ENCODE data around the gene CFP. TPM values are rescaled to one million over a fixed set of nuclear protein-coding genes. Genes with fewer than 3 reads are reported as not detected.

CFP gene
- polyA plus RNA-seq, 1 donor: 1.2 TPM

DNA sequence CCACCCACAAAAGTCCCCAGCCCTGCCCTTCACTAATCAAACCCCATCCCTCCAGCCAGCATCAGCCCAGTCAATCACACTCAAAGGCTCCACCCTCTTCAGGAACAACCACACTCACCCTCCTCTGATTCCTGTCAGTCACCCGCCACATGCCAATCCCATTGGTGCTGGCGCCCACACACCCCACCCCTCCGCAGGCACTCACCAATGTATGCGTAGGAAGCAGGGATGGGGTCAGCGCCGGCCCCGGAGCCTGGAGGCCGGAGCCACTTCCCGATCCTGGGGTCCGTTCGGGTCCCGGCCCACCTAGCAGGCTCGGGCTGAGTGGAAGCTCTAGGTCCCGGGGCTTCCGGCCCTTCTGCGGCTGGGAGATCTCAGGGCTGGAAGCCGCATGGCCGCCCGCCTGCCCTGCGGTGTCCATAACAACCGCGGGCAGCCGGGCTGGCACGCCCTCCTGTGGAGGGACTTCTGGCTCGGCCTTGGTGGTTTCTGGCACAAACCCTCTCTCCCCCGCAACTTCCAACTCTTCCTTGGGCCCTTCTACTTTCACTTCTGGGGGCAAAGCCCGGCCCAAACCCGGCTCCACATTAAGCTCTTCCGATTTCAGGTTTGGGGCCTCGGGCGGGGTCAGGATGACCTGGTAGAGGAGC is 7.9 kb upstream of the CFP start:
- DNase-seq: no peak

- no peak for DNase-seq
Measured at GRCh38 chrX:47634871-47635575, 5.3 kb upstream of the CFP start.

- DNase-seq: no peak
Measured at GRCh38 chrX:47633689-47634590, 4.2 kb upstream of the CFP start.

GRCh38 chrX:47632666-47633065 is 2.9 kb upstream of the CFP start:
- no peak for DNase-seq

GRCh38 chrX:47631676-47632075 is 1.9 kb upstream of the CFP start:
- DNase-seq: no peak

GRCh38 chrX:47628982-47629381 is 748 bp downstream of the CFP start:
- no peak for DNase-seq

DNA sequence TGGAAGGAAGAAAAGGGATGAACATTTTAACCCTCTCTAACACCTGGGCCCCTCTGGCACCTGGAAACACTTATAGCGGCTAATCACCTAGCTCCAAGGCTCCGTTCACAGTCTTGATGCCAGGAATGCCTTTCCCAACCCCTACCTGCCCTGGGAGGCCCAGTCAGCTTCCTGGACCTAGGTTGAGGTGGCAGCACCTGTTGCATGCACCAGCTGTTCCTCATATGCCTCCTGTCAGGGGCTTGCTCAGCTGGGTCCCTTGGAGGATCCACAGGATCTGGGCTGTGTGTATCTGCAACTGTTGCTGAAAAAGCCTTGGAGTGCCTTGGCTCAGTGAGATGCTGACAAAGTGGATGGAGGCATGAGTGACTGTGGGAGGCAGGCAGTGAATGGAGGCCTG is 4.4 kb downstream of the CFP start:
- no peak for DNase-seq

GRCh38 chrX:47623540-47624027 is 6.1 kb downstream of the CFP start:
- peak; percentile 47 for DNase-seq

- no peak for DNase-seq
Measured at GRCh38 chrX:47621851-47622250, 7.9 kb downstream of the CFP start.

DNA sequence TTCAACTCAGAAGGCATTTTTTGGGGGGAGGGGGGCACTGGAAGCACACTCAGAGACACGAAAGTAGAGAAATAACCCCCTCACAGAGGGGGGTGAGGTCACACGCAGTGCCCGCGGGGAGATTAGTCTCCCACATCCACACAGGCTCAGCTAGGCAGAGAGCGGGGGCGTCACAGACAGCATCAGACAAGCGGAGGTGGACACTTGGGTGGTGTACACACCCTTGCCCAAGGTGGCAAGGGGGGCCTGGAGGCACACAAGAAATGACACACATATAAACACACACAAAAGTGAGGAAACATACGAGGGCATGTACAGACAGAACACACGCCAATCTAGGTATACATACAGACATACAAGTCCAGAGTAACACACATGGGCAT is 9.4 kb downstream of the CFP start:
- DNase-seq: no peak

DNA sequence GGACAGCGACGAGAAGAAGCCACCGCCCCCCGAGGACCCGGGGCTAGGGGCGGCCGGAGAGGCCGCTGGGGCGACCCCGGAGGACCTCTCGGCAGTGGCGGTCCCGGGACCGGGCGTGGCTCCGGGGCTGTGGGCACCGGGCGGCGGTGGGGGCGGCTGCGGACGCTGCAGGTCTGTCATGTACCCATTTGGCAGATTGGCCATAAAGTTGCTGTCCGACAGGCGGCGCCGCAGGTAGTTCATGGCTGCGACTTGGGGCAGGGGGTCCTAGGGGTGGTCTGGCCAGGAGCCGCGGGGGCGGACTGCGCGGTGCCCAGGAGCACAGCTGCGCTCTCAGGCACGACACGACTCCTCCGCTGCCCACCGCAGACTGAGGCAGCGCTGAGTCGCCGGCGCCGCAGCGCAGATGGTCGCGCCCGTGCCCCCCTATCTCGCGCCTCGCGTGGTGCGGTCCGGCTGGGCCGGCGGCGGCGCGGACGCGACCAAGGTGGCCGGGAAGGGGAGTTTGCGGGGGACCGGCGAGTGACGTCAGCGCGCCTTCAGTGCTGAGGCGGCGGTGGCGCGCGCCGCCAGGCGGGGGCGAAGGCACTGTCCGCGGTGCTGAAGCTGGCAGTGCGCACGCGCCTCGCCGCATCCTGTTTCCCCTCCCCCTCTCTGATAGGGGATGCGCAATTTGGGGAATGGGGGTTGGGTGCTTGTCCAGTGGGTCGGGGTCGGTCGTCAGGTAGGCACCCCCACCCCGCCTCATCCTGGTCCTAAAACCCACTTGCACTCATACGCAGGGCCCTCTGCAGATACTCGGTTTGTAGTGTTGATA is 10.0 kb downstream of the CFP start, which contains the start of gene SYN1:
SYN1 (minus strand) TSS at position 372 of the 817 bp plus-strand sequence; CDS start at position 243, 129 bp downstream.
- peak; percentile 85 for DNase-seq

- no peak for DNase-seq
Measured at GRCh38 chrX:47618923-47619485, 10.7 kb downstream of the CFP start.

DNA sequence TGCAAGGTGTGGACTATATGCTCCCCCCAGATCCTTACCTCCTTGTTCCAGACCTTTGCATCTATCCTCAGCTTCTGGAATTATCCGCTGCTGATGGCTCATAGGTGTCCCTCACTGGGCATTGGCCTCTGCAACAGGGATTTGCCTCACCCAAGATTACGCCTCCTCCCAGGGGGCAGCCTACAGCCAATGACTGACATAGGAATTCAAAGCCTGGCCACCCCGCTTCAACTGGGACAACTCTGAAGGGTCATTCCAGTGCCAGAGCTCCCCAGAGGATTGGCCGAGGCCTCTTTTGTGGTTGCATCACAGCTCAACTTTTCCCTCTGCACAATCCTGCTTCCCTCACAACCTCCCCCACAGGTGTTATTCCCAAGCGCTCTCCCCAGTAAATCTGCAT is 15.1 kb downstream of the CFP start:
- DNase-seq: no peak

DNA sequence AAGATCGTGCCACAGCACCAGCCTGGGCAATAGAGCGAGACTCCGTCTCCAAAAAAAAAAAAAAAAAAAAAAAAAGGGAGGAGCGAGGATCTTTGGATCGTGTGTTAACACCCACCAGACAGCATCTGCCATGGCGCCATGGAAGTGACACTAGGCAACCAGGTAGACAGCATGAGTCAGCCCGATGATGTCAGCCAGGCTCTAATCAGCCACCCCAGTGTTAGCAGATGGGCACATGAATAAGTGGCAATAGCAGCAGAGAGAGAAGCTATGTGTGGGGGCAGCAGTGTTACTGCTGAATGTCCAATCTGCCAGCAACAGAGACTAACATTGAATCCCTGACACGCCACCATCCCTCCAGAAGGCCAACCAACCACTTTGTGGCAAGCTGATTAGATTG is 16.6 kb downstream of the CFP start:
- DNase-seq: no peak

DNA sequence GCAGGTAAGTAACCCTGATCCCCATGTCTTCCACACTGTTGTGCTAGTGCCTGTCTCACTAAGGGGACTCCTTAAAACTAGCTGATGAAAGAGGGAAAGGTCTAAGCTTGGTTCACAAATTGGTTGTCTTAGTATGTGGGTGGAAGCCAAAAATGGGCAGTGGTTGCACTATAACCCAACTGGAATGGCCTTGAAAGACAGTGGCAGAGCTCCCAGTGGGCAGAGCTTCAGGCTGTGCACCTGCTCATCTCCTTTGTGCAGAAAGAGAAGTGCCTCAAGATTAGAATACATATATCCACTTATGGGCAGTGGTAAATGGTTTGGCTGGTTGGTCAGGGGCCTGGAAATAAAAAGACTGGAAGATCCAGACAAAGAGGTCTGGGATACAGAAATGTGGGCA is 17.3 kb downstream of the CFP start:
- no peak for DNase-seq

GRCh38 chrX:47611926-47612325 is 17.8 kb downstream of the CFP start:
- DNase-seq: no peak

DNA sequence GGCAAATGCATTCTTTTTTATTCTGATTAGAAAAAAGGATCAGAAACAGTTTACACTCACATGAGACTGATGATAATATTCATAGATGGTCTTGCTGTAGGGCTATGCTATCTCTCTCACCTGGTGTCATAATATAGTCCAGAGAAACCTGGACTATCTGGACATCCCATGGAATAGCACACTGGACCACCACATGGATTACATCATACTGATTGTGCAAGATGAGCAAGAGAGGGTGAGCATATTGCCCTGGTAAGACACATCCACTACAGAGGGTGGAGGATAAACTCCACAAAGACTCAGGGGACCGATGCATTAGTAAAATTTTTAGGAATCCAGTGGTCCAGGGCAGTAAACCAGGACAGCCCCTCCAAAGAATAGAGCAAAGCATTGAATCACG is 18.2 kb downstream of the CFP start:
- no peak for DNase-seq

DNA sequence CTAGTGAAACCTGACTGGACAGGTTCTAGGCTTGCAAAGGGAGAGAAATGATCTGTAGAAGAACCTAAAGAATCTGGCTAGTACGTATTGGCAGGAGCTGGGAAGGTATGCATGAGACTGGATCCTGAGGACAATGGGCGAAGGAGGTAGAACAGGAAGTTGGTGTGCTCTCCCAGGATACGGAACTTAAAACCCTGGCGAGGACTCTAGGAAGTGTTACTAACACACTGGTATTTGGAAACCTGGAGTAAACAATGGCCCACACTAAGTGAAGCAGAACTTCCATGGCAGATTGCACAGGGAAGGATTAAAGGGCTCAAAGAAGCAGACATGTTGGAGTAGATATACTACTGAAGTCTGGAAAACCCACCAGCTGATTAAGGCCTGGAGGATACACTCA is 19.2 kb downstream of the CFP start:
- no peak for DNase-seq

GRCh38 chrX:47608130-47608810 is 21.5 kb downstream of the CFP start:
- DNase-seq: no peak

DNA sequence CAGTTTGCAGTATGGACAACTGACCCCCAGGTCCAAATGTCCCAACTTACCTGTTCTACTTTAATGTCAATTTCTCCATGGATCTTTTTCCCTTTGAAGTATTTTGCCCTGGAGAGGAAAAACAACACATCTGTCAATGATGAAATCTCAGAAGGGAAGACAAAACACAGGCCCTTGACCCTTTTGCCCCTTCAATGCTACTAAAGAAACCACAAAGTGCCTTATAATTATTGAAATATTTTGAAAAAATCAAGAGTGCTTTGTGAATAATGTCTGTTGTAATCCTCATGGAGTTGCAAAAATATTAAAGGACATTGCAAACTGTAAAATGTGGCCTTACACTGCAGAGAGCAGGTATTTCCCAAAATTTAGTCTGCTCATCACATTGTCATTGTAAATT is 22.6 kb downstream of the CFP start:
- DNase-seq: no peak

DNA sequence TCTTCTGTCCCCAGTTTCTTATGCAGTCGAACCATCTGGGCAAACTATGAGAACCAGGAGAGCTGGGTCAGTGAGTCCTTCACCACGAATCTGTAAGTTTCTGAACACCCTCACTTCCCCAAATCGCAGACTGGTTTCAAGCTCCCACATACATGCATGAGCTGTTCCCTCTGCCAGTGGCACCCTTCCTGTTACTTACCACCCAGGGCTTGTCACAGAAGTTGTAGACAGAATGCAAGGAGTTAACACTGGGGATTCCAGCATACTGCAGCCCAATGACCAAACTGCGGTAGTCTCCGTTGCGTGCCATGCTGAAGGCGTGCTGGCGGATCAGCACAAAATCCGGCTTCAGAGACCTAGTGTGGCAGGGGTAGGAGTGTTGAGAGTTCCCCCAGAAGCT is 24.7 kb downstream of the CFP start:
- DNase-seq: no peak
